NOMO-1 treated with DMSO at 0.1 percent for 48 hours (cell line): ENCODE measurements around the gene ARHGEF26.

Source experiments
- DNase-seq: peaks from one replicate; lab custom pipeline; 2025; ENCODE audit not compliant: unreplicated experiment; lab: John Stamatoyannopoulos, UW

Gene ARHGEF26

GRCh38 chr3:154195620-154196356, 74.6 kb downstream of the ARHGEF26 start:
- DNase-seq = no peak

DNA sequence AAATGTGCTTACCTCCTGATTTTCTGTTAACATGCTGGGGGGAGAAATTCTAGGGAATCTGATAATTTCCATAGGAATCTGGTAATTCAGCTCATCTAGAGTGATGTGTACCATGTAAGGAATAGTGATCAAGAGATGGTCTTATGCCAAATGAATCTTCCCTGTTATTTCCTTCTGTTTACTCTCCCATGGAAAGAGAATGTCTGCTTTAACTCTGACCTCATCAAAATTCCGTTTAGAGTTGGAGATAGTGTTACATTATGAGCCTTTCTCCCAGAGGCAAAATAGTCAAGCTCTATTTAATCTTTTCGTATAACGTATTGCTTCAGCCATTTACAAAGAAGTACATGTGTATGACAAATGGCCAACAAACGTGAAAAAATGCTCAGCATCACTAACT, 76.6 kb downstream of the ARHGEF26 start:
- DNase-seq = no peak

DNA sequence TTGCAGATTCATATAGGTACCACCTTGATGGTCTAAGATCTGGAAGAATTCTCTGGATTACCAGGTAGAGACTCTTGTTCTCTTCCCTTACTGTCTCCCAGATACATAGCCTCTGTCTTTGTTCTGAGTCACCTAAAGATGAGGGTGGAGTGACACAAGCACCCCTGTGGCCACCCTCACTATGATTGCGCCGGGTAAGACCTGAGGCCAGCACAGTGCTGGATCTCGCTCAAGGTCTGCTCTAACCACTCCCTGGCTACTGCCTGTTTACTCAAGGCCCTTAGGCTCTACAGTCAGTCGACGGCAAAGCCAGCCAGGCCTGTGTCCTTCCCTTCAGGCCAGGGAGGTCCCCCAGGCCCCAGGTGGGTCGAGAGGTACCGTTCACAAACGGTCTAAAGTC, 88.3 kb downstream of the ARHGEF26 start:
- no peak for DNase-seq

DNA sequence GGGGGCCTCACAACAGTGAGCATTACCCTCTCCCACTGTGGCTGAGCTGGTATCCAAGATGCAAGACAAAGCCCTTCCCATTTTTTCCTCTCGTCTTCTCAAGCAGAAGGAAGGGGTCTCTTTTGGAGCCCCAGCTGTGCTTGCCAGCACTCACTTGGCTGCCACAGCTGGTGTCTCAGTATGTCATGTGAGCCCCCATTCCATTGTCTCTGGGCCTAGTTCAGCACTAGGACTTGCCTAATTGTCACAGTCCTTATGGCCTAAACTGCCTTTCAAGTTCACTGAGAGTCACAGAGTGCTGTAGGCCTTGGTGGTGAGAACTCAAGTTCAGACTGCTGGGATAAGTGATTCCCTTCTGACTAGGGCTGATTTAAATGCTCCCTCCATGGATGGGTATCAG, 89.8 kb downstream of the ARHGEF26 start:
- DNase-seq = no peak

DNA sequence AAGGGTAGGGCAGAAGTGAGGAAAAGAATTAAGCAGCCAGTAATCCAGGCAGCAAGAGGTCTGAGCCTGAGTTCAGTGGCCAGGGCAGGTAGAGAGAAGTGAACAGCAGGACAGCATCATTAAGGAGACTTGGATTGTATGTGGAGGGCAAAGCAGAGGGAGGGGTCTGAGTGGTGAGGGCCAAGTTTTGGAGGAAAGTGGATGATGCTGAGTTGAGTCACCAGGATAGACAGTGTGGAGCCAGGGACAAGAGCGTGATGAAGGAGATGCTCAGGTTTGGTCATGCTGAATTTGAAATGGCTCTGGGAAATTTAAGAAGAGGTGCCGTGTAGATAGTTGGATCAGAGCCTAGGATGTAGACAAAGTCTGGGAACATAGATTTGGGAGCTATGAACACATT, 93.1 kb downstream of the ARHGEF26 start:
- no peak for DNase-seq

DNA sequence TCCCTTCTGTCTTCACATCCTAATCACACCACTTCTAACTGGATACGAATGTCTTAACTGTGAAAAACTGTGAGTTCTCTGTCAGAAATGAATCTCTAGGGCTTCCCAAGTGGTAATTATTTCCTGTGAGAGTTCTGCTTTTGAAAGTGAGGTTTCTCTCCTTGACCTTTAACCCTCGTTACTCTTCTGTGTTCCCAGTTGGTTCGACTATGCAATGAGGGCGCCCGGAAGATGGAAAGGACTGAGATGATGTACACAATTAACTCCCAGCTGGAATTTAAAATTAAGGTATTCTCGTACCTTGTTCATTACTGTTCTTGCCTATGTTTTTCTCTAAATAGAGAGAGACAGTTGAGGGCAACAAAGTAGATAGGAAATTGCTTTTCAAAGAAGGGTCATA, 96.5 kb downstream of the ARHGEF26 start:
- peak; percentile 41 for DNase-seq

DNA sequence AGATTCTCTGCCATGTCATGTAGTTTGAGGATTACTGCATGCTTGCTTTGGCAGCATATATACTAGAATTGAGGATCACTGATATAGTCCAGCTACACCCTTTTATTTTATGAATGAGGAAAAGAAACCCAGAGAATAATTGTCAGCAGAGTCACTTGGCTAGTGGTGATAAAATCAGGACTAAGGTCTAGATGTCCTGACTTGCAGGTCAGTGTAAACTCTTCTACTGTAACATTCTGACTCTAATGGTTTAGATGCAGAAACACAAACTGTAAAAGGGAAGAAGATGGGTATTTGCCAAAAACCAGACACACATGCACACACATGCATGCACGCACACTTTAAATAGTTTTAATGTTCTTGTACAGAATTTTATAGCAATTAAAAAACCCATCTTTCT, 97.5 kb downstream of the ARHGEF26 start:
- DNase-seq = no peak

DNA sequence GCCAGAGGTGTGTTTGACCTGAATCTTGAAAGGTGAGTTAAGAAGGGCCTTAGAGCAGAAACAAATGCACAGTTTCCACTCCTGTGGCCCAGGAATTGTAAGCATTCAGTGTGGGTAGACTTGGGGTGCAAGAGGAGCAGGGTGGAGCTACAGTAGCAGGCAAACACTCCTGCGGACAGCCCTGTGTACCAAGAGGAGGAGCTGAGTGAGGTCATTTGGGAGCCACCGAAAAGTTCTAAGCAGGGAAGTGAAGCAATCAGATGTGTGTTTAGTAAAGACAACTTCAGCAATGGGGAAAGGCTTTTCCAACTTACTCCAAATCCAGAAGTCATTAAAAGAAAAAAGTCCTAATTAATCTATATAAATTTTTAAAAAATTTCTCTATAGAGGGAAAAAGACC, 99.3 kb downstream of the ARHGEF26 start:
- DNase-seq = no peak

DNA sequence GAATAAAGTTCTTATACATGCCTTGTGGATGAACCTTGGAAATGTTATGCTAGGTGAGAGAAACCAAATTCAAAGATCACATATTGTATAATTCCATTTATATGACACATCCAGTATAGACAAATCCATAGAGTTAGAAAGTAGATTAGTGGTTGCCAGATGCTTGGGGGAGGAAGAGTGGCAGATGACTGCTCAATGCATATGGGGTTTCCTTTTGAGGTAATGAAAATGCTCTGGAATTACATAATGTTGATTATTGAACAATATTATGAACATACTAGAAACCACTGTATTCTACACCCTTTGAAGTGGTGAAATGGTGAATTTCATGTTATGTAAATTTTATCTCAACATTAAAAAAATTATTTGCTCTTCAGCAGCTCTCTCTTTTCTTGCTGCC, 102.3 kb downstream of the ARHGEF26 start:
- no peak for DNase-seq

DNA sequence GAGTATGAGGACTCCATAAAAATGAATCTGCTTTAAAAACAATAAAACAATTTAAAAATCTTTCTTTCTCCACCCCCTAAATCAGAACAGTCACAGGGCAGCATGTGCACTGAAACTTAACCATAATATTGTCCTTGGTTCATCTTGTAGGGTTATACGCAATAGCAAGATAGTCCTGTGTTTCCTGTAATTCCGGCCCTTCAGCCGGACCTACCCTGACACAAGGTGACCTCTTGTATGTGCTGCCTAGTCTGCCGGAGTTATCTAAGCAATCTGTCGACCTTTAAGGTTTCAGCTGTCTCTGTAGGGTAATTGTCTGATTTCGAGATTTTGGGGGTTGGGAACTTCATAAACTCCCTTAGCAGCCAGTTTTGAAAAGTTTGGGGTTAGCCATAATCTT, 103.2 kb downstream of the ARHGEF26 start:
- no peak for DNase-seq

GRCh38 chr3:154224866-154225265, 103.7 kb downstream of the ARHGEF26 start:
- DNase-seq = no peak

GRCh38 chr3:154225536-154225935, 104.3 kb downstream of the ARHGEF26 start:
- no peak for DNase-seq

GRCh38 chr3:154227531-154227930, 106.3 kb downstream of the ARHGEF26 start:
- no peak for DNase-seq

DNA sequence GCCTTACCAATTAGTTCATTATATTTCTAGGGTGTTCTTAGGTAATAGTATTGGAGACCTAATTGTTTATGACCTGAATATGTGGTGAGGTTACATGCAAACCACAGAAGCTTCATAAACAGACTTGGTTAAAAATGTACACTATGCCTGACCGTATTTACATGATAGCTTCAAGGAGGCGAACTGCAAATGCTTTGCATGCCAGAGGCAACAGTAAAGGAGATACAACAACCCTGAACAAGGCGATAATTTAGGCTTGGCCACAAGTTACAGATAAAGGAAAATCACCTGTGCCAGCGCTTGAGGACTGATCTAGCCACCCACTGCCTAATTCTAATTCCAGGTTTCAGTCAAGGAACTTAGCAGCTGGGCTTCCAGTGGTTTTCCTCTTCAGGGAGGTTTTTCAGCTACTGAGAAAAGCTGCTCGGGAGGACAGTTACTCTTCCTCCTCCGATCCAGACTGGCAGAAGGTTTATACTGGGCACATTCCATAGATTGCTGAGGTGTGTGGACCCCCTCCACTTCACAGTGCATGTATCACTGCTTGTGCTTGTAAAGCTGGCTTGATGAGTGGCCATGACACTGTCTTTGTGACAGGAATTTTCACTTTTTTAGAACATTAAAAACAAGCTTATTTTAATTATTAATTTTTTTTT, 107.5 kb downstream of the ARHGEF26 start:
- no peak for DNase-seq

- no peak for DNase-seq
These were observed 108.0 kb downstream of the ARHGEF26 start for GRCh38 chr3:154229217-154229590.

GRCh38 chr3:154235330-154235729, 114.1 kb downstream of the ARHGEF26 start:
- DNase-seq = no peak

- no peak for DNase-seq
These were observed 115.1 kb downstream of the ARHGEF26 start for GRCh38 chr3:154236331-154236730.

DNA sequence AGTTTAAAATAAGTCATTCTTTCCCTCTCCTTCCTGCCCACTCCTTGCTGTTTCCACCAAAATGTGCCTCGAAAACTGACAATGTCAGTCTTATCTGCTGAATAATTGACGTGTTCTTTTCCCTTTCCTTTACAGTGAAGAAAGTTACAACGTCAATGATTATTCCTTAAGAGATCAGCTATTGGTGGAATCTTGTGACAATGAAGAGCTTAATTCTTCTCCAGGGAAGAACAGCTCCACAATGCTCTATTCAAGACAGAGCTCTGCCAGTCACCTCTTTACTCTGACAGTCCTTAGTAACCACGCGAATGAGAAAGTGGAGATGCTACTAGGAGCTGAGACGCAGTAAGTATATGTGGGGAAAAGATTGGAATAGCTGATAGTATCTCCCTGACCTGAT, 119.0 kb downstream of the ARHGEF26 start:
- DNase-seq = no peak

- DNase-seq = no peak
These were observed 120.3 kb downstream of the ARHGEF26 start for GRCh38 chr3:154241496-154241895.

DNA sequence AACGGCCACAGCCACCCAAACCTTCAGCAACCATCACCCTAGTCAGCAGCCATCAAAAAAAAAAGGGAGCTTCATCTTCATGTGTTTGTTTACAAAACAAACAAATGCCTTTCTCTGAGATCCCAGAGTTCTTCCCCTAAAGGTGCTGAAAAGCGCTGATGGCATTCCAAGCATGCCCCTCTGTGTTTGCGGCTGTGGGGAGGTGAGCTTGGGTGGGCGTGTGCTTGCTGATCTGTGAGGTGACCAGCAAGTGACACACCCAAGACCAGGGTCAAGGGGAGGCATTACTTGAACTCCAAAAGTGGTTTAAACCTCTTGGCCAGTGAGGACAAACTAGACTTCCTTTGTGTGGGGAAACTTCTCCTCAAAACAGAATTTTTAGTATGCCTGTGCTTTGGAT, 121.6 kb downstream of the ARHGEF26 start:
- no peak for DNase-seq

GRCh38 chr3:154243353-154243752, 122.2 kb downstream of the ARHGEF26 start:
- DNase-seq = no peak

DNA sequence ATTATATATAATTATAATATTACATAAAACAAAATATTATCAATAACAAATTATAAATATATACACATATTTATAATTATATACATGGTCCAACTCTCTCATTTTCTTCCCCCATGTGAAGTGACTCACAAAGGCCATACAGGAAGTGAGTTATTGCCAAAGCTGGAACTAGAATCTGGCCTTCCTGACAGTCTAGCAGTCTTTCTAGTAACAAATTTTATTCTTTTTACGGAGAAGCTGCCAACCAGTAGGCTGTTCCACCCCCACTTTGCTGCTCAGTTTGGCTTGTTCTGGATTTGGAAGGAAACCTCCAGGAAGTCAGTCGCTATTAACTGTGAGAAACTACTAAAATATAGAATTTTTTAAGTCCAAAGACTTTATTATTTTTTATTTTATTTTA, 123.5 kb downstream of the ARHGEF26 start:
- no peak for DNase-seq
